Loucy (cell line): ENCODE data around the gene RBMY1J.
"Not testable (repeated sequence)": the region's sequence is repeated elsewhere in the genome, so short reads cannot be mapped to it uniquely, and the experiment has no call there.

Experiments used
- H2AFZ ChIP-seq: fragments of 200-600 bp; sonication (generic); 2 replicates; pipeline ENCODE4 v1.6.0; 2016; ENCODE audit warnings: antibody characterized with exemption, mild to moderate bottlenecking, low read length, moderate library complexity
- H3F3A ChIP-seq: fragments of 200-600 bp; 2 replicates; pipeline ENCODE4 v1.6.0; 2016; ENCODE audit warnings: antibody characterized with exemption, low read depth, mild to moderate bottlenecking
- H3K27me3 ChIP-seq: fragments of 200-600 bp; sonication (generic); 2 replicates; pipeline ENCODE4 v1.6.1; 2014; ENCODE audit warnings: low read length, mild to moderate bottlenecking; ENCODE audit not compliant: insufficient read depth, poor library complexity, severe bottlenecking
- H3K36me3 ChIP-seq: fragments of 200-600 bp; sonication (generic); 2 replicates; pipeline ENCODE4 v1.6.1; 2016; ENCODE audit warnings: low read length; ENCODE audit not compliant: insufficient read depth
- H3K4me1 ChIP-seq: fragments of 200-600 bp; sonication (generic); 2 replicates; pipeline ENCODE4 v1.5.1; 2014; ENCODE audit warnings: low read length, mild to moderate bottlenecking; ENCODE audit not compliant: insufficient read depth, poor library complexity, severe bottlenecking
- H3K4me2 ChIP-seq: fragments of 200-600 bp; sonication (generic); 2 replicates; pipeline ENCODE4 v1.6.0; 2014; ENCODE audit warnings: antibody characterized with exemption, low read length, low read depth, mild to moderate bottlenecking; ENCODE audit not compliant: poor library complexity, severe bottlenecking
- H3K4me3 ChIP-seq: fragments of 200-600 bp; sonication (generic); 2 replicates; pipeline ENCODE4 v1.5.1; 2014; ENCODE audit warnings: low read length, mild to moderate bottlenecking, mixed read lengths; ENCODE audit not compliant: poor library complexity, severe bottlenecking
- H3K79me2 ChIP-seq: fragments of 200-600 bp; sonication (generic); 2 replicates; pipeline ENCODE4 v1.6.1; 2014; ENCODE audit warnings: low read length; ENCODE audit not compliant: insufficient read depth
- H3K9ac ChIP-seq: fragments of 200-600 bp; sonication (generic); 2 replicates; pipeline ENCODE4 v1.6.0; 2014; ENCODE audit warnings: mild to moderate bottlenecking, low read depth, low read length, moderate library complexity; ENCODE audit not compliant: poor library complexity, severe bottlenecking
- H3K9me2 ChIP-seq: fragments of 200-600 bp; sonication (generic); replicated peaks from 2 replicates; pipeline ENCODE4 v1.6.1; 2016; ENCODE audit warnings: low read depth, low read length, mixed read lengths
- H3K9me3 ChIP-seq: fragments of 200-600 bp; sonication (generic); 2 replicates; pipeline ENCODE4 v1.6.1; 2014; ENCODE audit warnings: mild to moderate bottlenecking, antibody characterized with exemption, low read length, low read depth; ENCODE audit not compliant: insufficient read depth
- H4K20me1 ChIP-seq: fragments of 200-600 bp; sonication (generic); 2 replicates; pipeline ENCODE4 v1.6.0; 2014; ENCODE audit warnings: antibody characterized with exemption, low read length, mild to moderate bottlenecking; ENCODE audit not compliant: insufficient read depth, poor library complexity, severe bottlenecking

Gene RBMY1J

DNA sequence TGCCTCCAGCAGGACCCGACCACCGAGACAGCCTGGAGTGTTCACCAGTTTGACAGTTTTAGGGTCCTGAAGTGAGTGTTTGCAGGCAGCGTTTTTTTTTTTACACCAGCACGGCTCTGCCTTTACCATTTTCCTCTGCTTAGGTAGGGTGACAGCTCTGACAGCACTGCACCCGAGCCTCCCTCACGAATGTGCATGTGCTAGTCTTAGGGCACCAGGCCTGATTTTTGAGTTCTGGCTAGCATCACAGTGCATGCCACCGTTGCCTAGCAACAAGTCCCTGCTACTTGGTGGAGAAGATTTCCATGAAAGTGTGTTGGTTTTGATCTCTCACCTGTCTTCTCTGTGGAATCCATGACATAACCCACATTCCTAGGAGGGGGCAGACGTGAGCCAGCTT lies 52.3 kb downstream of the RBMY1J start:
- H3K9ac ChIP-seq, H3K4me1 ChIP-seq, H4K20me1 ChIP-seq, H2AFZ ChIP-seq, H3K27me3 ChIP-seq, H3K9me2 ChIP-seq, H3K9me3 ChIP-seq, H3F3A ChIP-seq, H3K36me3 ChIP-seq, H3K4me2 ChIP-seq, H3K79me2 ChIP-seq, H3K4me3 ChIP-seq: not testable (repeated sequence)

- H2AFZ ChIP-seq, H3K9me3 ChIP-seq: not testable (repeated sequence)
Observed at GRCh38 chrY:22461962-22462361, 58.8 kb downstream of the RBMY1J start.

More at GRCh38 chrY:22461962-22462361, 58.8 kb downstream of the RBMY1J start:
- H3F3A ChIP-seq, H3K9me2 ChIP-seq, H3K4me3 ChIP-seq, H3K27me3 ChIP-seq, H3K36me3 ChIP-seq, H3K9ac ChIP-seq, H3K4me1 ChIP-seq, H3K4me2 ChIP-seq, H4K20me1 ChIP-seq, H3K79me2 ChIP-seq: not testable (repeated sequence)
